Measurements from ENCODE around the gene ACBD6.

Gene ACBD6

GRCh38 chr1:180239145-180240096 lies 263.0 kb downstream of the ACBD6 start:
- no peak for DNase-seq (ENCODE audit: low read depth)

GRCh38 chr1:180238675-180239074 lies 263.7 kb downstream of the ACBD6 start:
- DNase-seq (ENCODE audit: low read depth), result no peak
